Epithelial cell of esophagus (primary cell): ENCODE results near the gene TCEAL3.
"Not testable (repeated sequence)": the region's sequence is repeated elsewhere in the genome, so short reads cannot be mapped to it uniquely, and the experiment has no call there.

Source experiments
- DNase-seq: peaks from one replicate; pipeline ENCODE4 v3.0.0; 2010; ENCODE audit warnings: low read depth
- H3K4me3 ChIP-seq: 2 replicates; pipeline ENCODE4 v1.5.1; 2011; ENCODE audit warnings: mild to moderate bottlenecking, low read length, control low read depth
- CTCF ChIP-seq: IDR thresholded peaks from 2 replicates; pipeline ENCODE4 v1.5.1; 2011; ENCODE audit warnings: low read depth, mild to moderate bottlenecking, low read length, control low read depth, inconsistent platforms; ENCODE audit not compliant: insufficient read depth; ENCODE audit errors: missing control alignments

The TCEAL3 gene

GRCh38 chrX:103635436-103635835 is 27.7 kb downstream of the TCEAL3 start:
- TF ChIP-seq CTCF: no peak
- peak; percentile 21 for DNase-seq
- H3K4me3 ChIP-seq: no peak overlapping the region

DNA sequence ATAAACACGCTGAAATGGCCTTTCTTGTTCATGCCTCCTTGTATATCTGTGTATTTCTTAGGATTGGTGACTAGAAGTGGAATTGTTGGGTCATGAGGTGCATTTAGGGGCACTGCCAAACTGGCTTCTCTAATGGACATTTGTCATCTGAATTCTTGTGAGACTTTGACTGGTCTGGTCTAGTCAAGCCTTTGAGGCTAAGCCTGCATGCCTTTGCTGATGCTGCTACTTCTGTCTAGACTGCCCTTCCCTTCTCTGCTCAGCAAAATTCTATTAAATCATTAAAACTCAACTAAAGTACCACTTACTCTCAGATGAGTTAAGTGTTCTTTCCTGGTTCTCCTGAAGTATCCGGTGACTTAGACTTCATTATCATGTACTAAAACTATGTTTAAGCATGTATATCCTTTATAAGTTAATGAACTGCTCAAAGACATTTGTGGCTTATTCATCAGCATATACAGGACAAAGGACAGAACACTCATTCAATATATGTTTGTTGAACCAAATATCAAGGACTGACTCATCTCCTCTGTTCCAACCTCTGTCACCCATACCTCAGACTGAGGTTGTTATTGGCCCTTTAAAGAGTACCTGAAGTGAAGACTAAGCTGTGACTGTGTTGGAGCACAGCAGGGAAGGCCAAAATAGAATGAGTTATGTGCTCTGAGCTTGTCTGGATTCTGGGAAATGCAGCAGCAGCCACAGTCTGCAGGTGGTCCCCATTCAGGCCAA is 30.0 kb downstream of the TCEAL3 start:
- DNase-seq: peak; percentile 59
- no peak for TF ChIP-seq CTCF
- H3K4me3 ChIP-seq: no peak overlapping the region

GRCh38 chrX:103638479-103639346 is 30.9 kb downstream of the TCEAL3 start:
- not testable (repeated sequence) for H3K4me3 ChIP-seq

DNA sequence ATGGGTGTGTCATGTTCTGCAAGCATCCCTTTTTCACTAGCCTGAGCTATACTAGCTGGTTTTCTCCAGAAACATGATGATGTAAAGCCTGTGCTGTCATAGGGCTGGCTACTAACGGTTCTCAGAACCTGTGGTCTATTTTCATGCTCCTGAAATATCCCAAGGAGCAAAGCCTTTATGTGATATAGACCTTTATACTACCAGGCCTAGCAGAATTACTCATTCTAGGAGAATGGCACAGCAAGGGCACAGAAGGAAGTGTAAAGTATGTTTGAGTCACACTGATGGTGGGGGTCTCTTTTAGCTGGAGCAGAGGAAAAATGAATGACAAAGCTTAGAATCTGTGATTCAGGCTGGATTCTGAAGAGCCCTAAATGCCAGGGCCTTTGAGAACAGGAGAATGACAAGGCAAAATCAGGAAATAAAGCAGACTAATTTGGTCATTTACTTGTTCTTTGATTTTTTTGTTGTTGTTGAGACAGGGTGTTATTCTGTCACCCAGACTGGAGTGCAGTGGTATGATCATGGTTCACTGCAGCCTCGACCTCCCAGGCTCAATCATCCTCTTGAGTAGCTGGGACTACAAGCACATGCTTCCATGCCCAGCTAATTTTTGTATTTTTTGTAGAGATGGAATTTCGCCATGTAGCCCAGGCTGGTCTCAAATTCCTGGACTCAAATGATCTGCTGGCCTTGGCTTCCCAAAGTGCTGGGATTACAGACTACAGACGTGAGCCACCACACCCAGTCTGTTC is 32.8 kb downstream of the TCEAL3 start:
- TF ChIP-seq CTCF: no peak
- H3K4me3 ChIP-seq: no peak overlapping the region
- DNase-seq: peak; percentile 2

More at GRCh38 chrX:103638479-103639346, 30.9 kb downstream of the TCEAL3 start:
- not testable (repeated sequence) for DNase-seq

DNA sequence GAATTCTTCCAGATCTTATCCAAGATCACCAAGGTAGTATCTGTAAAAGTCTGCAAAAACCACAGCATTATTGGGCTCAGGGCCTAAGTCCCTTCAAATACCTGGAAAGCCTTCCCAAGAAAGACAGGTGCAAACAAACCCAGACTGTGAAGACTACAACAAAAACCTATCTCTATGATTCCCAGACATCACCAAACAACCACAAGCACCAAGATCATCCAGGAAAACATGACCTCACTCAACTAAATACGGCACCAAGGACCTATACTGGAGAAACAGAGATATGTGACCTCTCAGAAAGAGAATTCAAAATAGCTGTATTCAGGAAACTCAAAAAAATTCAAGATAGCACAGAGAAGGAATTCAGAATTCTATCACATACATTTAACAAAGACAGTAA is 36.4 kb downstream of the TCEAL3 start:
- DNase-seq: no peak
- no peak overlapping the region for H3K4me3 ChIP-seq
- TF ChIP-seq CTCF: no peak

GRCh38 chrX:103647630-103648029 is 39.9 kb downstream of the TCEAL3 start:
- no peak for DNase-seq
- no peak overlapping the region for H3K4me3 ChIP-seq
- no peak for TF ChIP-seq CTCF
